Hepatocyte (in vitro differentiated cells): Measurements from ENCODE around the gene OR51I2.

ENCODE experiments used
- CTCF ChIP-seq: fragments of 200-600 bp; sonication (generic); IDR thresholded peaks from 2 replicates; pipeline ENCODE4 v1.5.1; 2016; ENCODE audit warnings: antibody characterized with exemption, mild to moderate bottlenecking; ENCODE audit not compliant: poor library complexity
- EZH2phosphoT487 ChIP-seq: fragments of 200-600 bp; sonication (generic); IDR thresholded peaks from one replicate; pipeline ENCODE4 v1.6.1; 2018; ENCODE audit warnings: antibody characterized with exemption, mild to moderate bottlenecking, low read depth, moderate library complexity; ENCODE audit not compliant: unreplicated experiment, severe bottlenecking

DNA sequence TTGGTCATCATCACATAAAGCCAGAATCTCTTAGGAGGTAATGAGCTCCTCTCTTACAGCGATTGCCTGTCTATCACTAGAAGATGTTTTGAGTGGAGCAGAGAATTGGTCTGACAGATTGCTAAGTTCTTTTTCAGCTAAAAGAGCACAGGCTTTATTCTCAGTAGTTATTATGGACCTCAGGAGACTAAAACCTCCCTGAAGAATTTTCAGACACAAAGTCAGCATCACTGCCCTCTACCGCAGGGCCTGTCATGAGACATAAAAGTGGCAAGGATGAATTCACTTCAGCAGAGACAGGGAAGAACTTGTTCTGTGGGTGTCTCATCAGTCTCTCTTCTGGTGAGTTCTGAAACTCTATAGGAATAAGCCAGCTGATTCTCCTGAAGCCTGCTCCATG lies at the start of gene OR51I2:
- TF ChIP-seq CTCF = no peak
- TF ChIP-seq EZH2phosphoT487 = no peak
